ENCODE measurements around the gene MITF.

- TF ChIP-seq POLR2A (IDR thresholded peaks at IDR 0.05) (no peak), CTCF (IDR thresholded peaks at IDR 0.05 in 4 of 5, conservative IDR thresholded peaks at IDR 0.05 in 1 of 5) (no peak)
These were observed 111.6 kb downstream of the MITF start for GRCh38 chr3:69850849-69851248.

Measured in gastrocnemius medialis (tissue), 4 donors.